Stomach smooth muscle (tissue), 2 donors: ENCODE results near the gene IL17RC.
A peak's percentile ranks its signal among the peaks of the same experiment; 100 is the strongest.

ENCODE experiments used
- H3K27ac ChIP-seq: one replicate; pipeline ENCODE4 v1.7.0; 2013; ENCODE audit warnings: mild to moderate bottlenecking, low read length, inconsistent platforms
- H3K27me3 ChIP-seq, 2 donors: one replicate each; pipeline ENCODE4 v1.7.0; 2013; ENCODE audit warnings: low read length in 2 of 2; ENCODE audit not compliant: insufficient read depth in 2 of 2, control insufficient read depth in 1 of 2
- H3K36me3 ChIP-seq, 2 donors: one replicate each; pipeline ENCODE4 v1.7.0; 2013; ENCODE audit warnings: low read length in 2 of 2; ENCODE audit not compliant: control insufficient read depth in 2 of 2, insufficient read depth in 2 of 2
- H3K4me1 ChIP-seq: one replicate; pipeline ENCODE4 v1.7.0; 2013; ENCODE audit warnings: low read length; ENCODE audit not compliant: control insufficient read depth, insufficient read depth
- H3K4me3 ChIP-seq, 2 donors: one replicate each; pipeline ENCODE4 v1.7.0; 2013; ENCODE audit warnings: low read length in 2 of 2
- H3K9ac ChIP-seq, 2 donors: one replicate each; pipeline ENCODE4 v1.7.0; 2013; ENCODE audit warnings: low read length in 2 of 2, mild to moderate bottlenecking in 1 of 2
- H3K9me3 ChIP-seq, 2 donors: one replicate each; pipeline ENCODE4 v1.7.0; 2013; ENCODE audit warnings: low read length in 2 of 2; ENCODE audit not compliant: control insufficient read depth in 2 of 2
- donor health status: healthy.
- donor health status: Pancreatic carcinoma.

Gene IL17RC

GRCh38 chr3:9965200-9965875, 48.4 kb downstream of the IL17RC start:
- no peak overlapping the region for H3K9ac ChIP-seq
- H3K9me3 ChIP-seq, result no peaks in the 10 kb centered on the region
- no peak overlapping the region for H3K27ac ChIP-seq
- no peak overlapping the region for H3K4me3 ChIP-seq
- H3K27me3 ChIP-seq, result no peaks in the 10 kb centered on the region
- peaks cover 33 to 35% of the 10 kb centered on the region in 2 donors for H3K36me3 ChIP-seq
- H3K4me1 ChIP-seq, result no peaks in the 10 kb centered on the region

DNA sequence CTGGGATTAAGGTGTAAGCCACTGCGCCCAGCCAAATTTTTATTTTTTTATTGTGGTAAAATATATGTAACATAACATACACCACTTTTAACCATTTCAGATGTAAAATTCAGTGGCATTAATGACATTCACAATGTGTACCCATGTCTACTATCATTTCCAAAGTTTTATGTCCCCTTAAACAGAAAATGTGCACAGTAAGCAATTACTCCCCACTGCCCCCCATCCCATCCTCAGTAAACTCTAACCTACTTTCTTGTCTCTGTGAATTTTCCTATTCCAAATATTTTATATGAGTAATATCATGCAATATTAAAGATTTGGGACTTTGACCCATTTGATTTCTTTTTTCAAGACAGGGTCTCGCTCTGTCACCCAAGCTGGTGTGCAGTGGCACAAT, 49.9 kb downstream of the IL17RC start:
- no peak overlapping the region for H3K4me3 ChIP-seq
- no peak overlapping the region for H3K9ac ChIP-seq
- no peaks in the 10 kb centered on the region for H3K9me3 ChIP-seq
- no peaks in the 10 kb centered on the region for H3K27me3 ChIP-seq
- H3K4me1 ChIP-seq, result peaks cover 3% of the 10 kb centered on the region
- no peak overlapping the region for H3K27ac ChIP-seq
- peaks cover 38 to 42% of the 10 kb centered on the region in 2 donors for H3K36me3 ChIP-seq

DNA sequence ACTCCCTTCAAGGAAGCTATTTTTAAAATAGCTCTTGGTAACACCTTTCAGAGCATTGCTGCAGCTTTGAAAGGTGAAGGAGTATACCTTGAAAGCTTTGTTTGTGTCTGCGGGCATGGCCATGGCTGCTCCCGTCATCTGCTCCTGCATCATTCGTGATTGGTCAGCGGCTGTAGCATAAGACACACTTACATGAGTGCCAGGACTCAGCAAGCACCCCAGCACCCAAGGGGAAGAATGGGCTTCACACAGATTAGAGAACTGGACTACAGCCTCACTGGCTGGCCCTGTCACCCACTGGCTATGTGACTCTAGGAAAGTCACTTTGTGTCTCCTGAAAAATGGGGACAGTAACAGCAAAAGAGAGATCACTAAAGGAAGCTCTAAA, 52.7 kb downstream of the IL17RC start:
- Histone ChIP-seq H3K4me3 (no peak overlapping the region), H3K9ac (no peak overlapping the region), H3K27me3 (no peaks in the 10 kb centered on the region), H3K9me3 (no peaks in the 10 kb centered on the region), H3K27ac (no peak overlapping the region), H3K36me3 (peaks cover 40 to 49% of the 10 kb centered on the region in 2 donors), H3K4me1 (peaks cover 3% of the 10 kb centered on the region)

- Histone ChIP-seq H3K9me3 (no peaks in the 10 kb centered on the region), H3K4me1 (peaks cover 3% of the 10 kb centered on the region), H3K4me3 (no peak overlapping the region), H3K9ac (no peak overlapping the region), H3K27me3 (no peaks in the 10 kb centered on the region), H3K27ac (no peak overlapping the region), H3K36me3 (peaks cover 38 to 49% of the 10 kb centered on the region in 2 donors)
Measured at GRCh38 chr3:9970020-9970652, 53.2 kb downstream of the IL17RC start.

DNA sequence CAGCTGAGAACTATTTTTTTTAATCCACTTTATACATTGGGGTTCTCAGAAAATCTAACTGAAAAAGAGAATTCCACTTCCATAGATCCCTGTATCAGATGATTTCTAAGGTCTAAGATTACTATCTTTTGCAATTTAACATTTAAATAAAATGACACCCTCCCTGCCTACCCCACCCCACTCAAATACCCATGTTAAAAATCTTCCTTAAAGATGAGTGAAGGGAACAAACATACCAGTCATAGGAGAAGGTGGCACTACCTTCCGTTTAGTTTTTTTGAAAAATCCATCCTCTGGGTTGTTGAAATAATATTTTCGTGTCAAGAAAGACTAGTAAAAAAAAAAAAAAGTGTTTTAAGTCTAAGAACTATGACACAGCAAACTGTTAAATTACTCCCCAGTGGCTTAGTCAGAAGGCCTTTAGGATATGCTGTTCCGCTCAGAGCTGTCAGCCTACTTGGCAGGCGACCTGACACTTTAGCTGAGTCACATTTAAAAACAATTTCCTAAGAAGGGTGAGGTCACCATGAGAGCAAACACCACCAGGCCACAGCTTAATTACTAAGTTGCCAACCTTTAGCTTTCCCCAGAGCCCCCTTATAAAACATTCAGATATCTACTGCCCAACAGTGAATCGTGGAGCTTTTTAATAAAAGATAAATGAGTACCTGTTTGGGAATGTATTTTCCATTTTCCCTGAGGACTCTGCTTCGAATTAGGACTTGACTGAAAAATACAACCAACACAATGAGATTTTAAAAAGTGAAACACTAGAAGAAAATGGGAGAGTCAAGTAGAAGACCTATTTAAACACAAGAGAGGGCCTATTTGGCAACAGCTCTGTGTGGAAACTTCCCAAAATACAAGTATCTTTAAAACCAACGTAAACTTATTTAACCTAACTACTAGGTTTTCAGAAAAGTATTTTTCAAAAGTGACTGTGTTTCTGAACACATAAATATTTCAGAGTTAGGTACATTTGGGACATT, 60.1 kb downstream of the IL17RC start:
- H3K27me3 ChIP-seq, result no peaks in the 10 kb centered on the region
- H3K27ac ChIP-seq, result peak overlapping the region; percentile 83
- H3K9ac ChIP-seq, result peak overlapping the region; percentile 42 to 53
- H3K9me3 ChIP-seq, result no peaks in the 10 kb centered on the region
- H3K4me3 ChIP-seq, result peak overlapping the region in 1 of 2 donors; percentile 17
- peaks cover 13% of the 10 kb centered on the region for H3K4me1 ChIP-seq
- H3K36me3 ChIP-seq, result peaks cover 16 to 22% of the 10 kb centered on the region in 2 donors

DNA sequence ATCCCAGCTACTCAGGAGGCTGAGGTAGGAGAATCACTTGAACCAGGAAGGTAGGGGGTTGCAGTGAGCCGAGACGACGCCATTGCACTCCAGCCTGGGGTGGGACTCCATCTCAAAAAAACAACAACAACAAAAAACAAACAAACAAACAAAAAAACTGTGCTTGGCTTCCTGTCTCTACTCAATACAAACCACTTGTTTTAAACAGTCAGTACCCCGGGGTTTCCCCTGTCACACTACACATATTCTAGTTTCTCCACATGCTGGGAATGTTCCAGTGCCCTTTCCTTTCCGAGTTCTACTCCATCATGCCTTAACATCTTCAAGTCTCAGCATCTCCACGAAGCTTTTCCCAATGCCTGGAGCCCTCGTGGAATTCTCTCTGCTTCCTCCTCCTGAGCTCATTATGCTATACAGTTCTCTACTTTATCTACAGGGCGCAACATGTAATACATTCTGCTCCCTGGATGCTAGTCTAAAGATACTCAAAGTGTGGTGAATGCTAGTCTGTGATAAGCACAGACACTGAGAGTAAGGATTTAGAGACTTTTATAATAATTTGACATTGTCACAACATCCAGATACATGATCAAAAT, 61.9 kb downstream of the IL17RC start:
- peak overlapping the region; percentile 53 for H3K27ac ChIP-seq
- no peak overlapping the region for H3K9ac ChIP-seq
- no peaks in the 10 kb centered on the region for H3K9me3 ChIP-seq
- H3K4me1 ChIP-seq, result peaks cover 13% of the 10 kb centered on the region
- peaks cover 8 to 13% of the 10 kb centered on the region in 2 donors for H3K36me3 ChIP-seq
- H3K27me3 ChIP-seq, result no peaks in the 10 kb centered on the region
- H3K4me3 ChIP-seq, result no peak overlapping the region

GRCh38 chr3:9980251-9980650, 63.4 kb downstream of the IL17RC start:
- peaks cover 13% of the 10 kb centered on the region for H3K4me1 ChIP-seq
- H3K9me3 ChIP-seq, result no peaks in the 10 kb centered on the region
- no peak overlapping the region for H3K27ac ChIP-seq
- H3K27me3 ChIP-seq, result no peaks in the 10 kb centered on the region
- no peak overlapping the region for H3K9ac ChIP-seq
- no peak overlapping the region for H3K4me3 ChIP-seq
- peaks cover 5 to 8% of the 10 kb centered on the region in 2 donors for H3K36me3 ChIP-seq
